Stimulated activated CD8-positive, alpha-beta memory T cell treated with anti-CD3 and anti-CD28 coated beads, Interleukin-4, amount 100 ng/mL, for 48 hours (primary cell): ENCODE data around the gene ZNF200.

ENCODE experiments used
- DNase-seq: peaks from one replicate; pipeline ENCODE4 v3.0.0-alpha.2; 2020

ZNF200 gene

GRCh38 chr16:3173892-3174617 lies 60.9 kb downstream of the ZNF200 start:
- DNase-seq: peak; percentile 82
